Posterior vena cava (tissue), 2 donors: ENCODE results near the gene CD320. TPM values are rescaled to one million over a fixed set of nuclear protein-coding genes. Genes with fewer than 3 reads are reported as not detected.
"Not testable (repeated sequence)": the region's sequence is repeated elsewhere in the genome, so short reads cannot be mapped to it uniquely, and the experiment has no call there.

ENCODE experiments used
- DNase-seq: peaks from one replicate; pipeline ENCODE4 v3.0.0-alpha.2; 2020; ENCODE audit warnings: low spot score
- intact Hi-C, 2 donors: fragments of 100-400 bp; cut with DNase I; formaldehyde crosslinking; loops; one replicate each; pipeline versions ENCODE4 v1.14.1 to v1.14.2; 2022 to 2023
- total RNA-seq, 2 donors: library from RNA; stranded (reverse); fragmentation: NEBNext Ultra II Directional; extraction: Animal tissue kit (Norgen Biotek cat#: 25700); gene quantifications; one replicate each; pipeline ENCODE4 v1.2.1, GENCODE V29; 2021
- donor health status: DM: yes; HTN: yes; CAD: no.
- donor health status: DM: yes; HTN: yes; CAD: no.

The CD320 gene
- total RNA-seq, 2 donors from 2014 or later, result 29.2 to 31.6 TPM

GRCh38 chr19:8316351-8317125 lies 8.4 kb upstream of the CD320 start:
- DNase-seq, result no peak
- intact Hi-C loops, result no loop called here

- DNase-seq, intact Hi-C loops: not testable (repeated sequence)
Observed at GRCh38 chr19:8314981-8315640, 7.0 kb upstream of the CD320 start.

GRCh38 chr19:8311461-8312260 lies 3.5 kb upstream of the CD320 start:
- peak; percentile 75 for DNase-seq
- intact Hi-C loops, result no loop called here

- intact Hi-C loops, result no loop called here
- peak; percentile 46 for DNase-seq
Observed at GRCh38 chr19:8310342-8311055, 2.3 kb upstream of the CD320 start.

- DNase-seq, result peak; percentile 52
- intact Hi-C loops, result no loop called here
Observed at GRCh38 chr19:8308891-8309291, 733 bp upstream of the CD320 start.

GRCh38 chr19:8307400-8307964 lies 676 bp downstream of the CD320 start:
- peak; percentile 74 for DNase-seq
- intact Hi-C loops, result no loop called here

- intact Hi-C loops, result no loop called here
- peak; percentile 76 for DNase-seq
Observed at GRCh38 chr19:8306235-8307054, 1.7 kb downstream of the CD320 start.

GRCh38 chr19:8305798-8306197 lies 2.4 kb downstream of the CD320 start:
- intact Hi-C loops, result no loop called here
- DNase-seq, result peak; percentile 25

GRCh38 chr19:8304841-8305621 lies 3.1 kb downstream of the CD320 start:
- intact Hi-C loops, result no loop called here
- peak; percentile 70 for DNase-seq

GRCh38 chr19:8302734-8303133 lies 5.4 kb downstream of the CD320 start:
- intact Hi-C loops, result no loop called here
- peak; percentile 44 for DNase-seq

GRCh38 chr19:8302357-8302691 lies 5.8 kb downstream of the CD320 start:
- intact Hi-C loops, result no loop called here
- peak; percentile 80 for DNase-seq

GRCh38 chr19:8291337-8291736 lies 16.8 kb downstream of the CD320 start:
- DNase-seq, intact Hi-C loops: not testable (repeated sequence)

- DNase-seq, intact Hi-C loops: not testable (repeated sequence)
Observed at GRCh38 chr19:8276508-8276907, 31.6 kb downstream of the CD320 start.

GRCh38 chr19:8269724-8270123 lies 38.4 kb downstream of the CD320 start:
- peak; percentile 7 for DNase-seq
- intact Hi-C loops, result no loop called here

GRCh38 chr19:8265872-8266271 lies 42.3 kb downstream of the CD320 start:
- intact Hi-C loops, result no loop called here
- DNase-seq, result no peak

- intact Hi-C loops, result not testable (repeated sequence)
- peak; percentile 3 for DNase-seq
Observed at GRCh38 chr19:8264248-8264647, 43.9 kb downstream of the CD320 start.

- DNase-seq, result peak; percentile 71
- intact Hi-C loops, result no loop called here
Observed at GRCh38 chr19:8262431-8262830, 45.7 kb downstream of the CD320 start.

- DNase-seq, result peak; percentile 73
- intact Hi-C loops, result no loop called here
Observed at GRCh38 chr19:8261881-8262280, 46.3 kb downstream of the CD320 start.
